C1 segment of cervical spinal cord (tissue), 14 donors: ENCODE data around the gene GPS1.

Experiments
- DNase-seq, 14 donors: peaks; one replicate each; lab custom pipeline; 2025; lab: John Stamatoyannopoulos, UW

The GPS1 gene

GRCh38 chr17:82041144-82041814, 10.4 kb upstream of the GPS1 start:
- DNase-seq: no peak

GRCh38 chr17:82042649-82043048, 9.0 kb upstream of the GPS1 start:
- DNase-seq: no peak

GRCh38 chr17:82043507-82043906, 8.2 kb upstream of the GPS1 start:
- no peak for DNase-seq

GRCh38 chr17:82045936-82046484, 5.7 kb upstream of the GPS1 start:
- DNase-seq: no peak

GRCh38 chr17:82046903-82047302, 4.8 kb upstream of the GPS1 start:
- no peak for DNase-seq

GRCh38 chr17:82047379-82047778, 4.3 kb upstream of the GPS1 start:
- DNase-seq: no peak

GRCh38 chr17:82047914-82048570, 3.7 kb upstream of the GPS1 start:
- DNase-seq: no peak

- no peak for DNase-seq
These were observed 3.1 kb upstream of the GPS1 start for GRCh38 chr17:82048571-82048971.

GRCh38 chr17:82049106-82049505, 2.6 kb upstream of the GPS1 start:
- DNase-seq: no peak

GRCh38 chr17:82049521-82049971, 2.2 kb upstream of the GPS1 start:
- DNase-seq: no peak

- DNase-seq: no peak
These were observed 1.4 kb upstream of the GPS1 start for GRCh38 chr17:82050152-82050760.

GRCh38 chr17:82050761-82051641, 697 bp upstream of the GPS1 start:
- no peak for DNase-seq

- DNase-seq: no peak
These were observed 951 bp downstream of the GPS1 start for GRCh38 chr17:82052638-82053059.

- no peak for DNase-seq
These were observed 1.4 kb downstream of the GPS1 start for GRCh38 chr17:82053130-82053529.

- no peak for DNase-seq
These were observed 2.0 kb downstream of the GPS1 start for GRCh38 chr17:82053556-82054263.

GRCh38 chr17:82054351-82055022, 2.8 kb downstream of the GPS1 start:
- no peak for DNase-seq

- DNase-seq: no peak
These were observed 3.6 kb downstream of the GPS1 start for GRCh38 chr17:82055023-82055964.

- DNase-seq: no peak
These were observed 4.4 kb downstream of the GPS1 start for GRCh38 chr17:82055965-82056728.
